B cell (primary cell): Measurements from ENCODE around the gene PAX3. TPM values are rescaled to one million over a fixed set of nuclear protein-coding genes. Genes with fewer than 3 reads are reported as not detected.

Experiments used
- ATAC-seq: fragments of 200-7000 bp; cut with Tn5 transposase; one replicate; pipeline ENCODE4 v1.10.0; 2021; ENCODE audit warnings: low read depth, mild to moderate bottlenecking, moderate number of reproducible peaks, moderate library complexity
- CTCF ChIA-PET: fragments of 350-600 bp; sonication (Branson Sonifier 250); formaldehyde crosslinking; loops from one replicate; lab custom pipeline; 2021; ENCODE audit warnings: antibody characterized with exemption, inconsistent platforms; lab: Charles Lee
- POLR2A ChIA-PET: fragments of 350-600 bp; sonication (Branson Sonifier 250); formaldehyde crosslinking; loops from one replicate; lab custom pipeline; 2021; ENCODE audit warnings: antibody characterized with exemption; lab: Charles Lee
- DNase-seq: peaks from one replicate; pipeline ENCODE4 v3.0.0; 2013
- H2AFZ ChIP-seq: 2 replicates; pipeline ENCODE4 v1.6.1; 2012; ENCODE audit warnings: mild to moderate bottlenecking, low read depth, low read length; ENCODE audit not compliant: insufficient read depth, poor library complexity, severe bottlenecking
- H3K27ac ChIP-seq, 2 donors: 1 replicate in 1 of 2; 2 replicates in 1 of 2; pipeline ENCODE4 v1.5.1; 2012 to 2013; ENCODE audit warnings: low read length in 2 of 2, mild to moderate bottlenecking in 2 of 2, moderate library complexity in 1 of 2
- H3K27me3 ChIP-seq, 4 experiments: fragments of 200-600 bp in 1 of 4; sonication (generic) in 1 of 4; replicated peaks in 1 of 4; 1 replicate in 2 of 4; 2 replicates in 2 of 4; pipeline versions ENCODE4 v1.6.1 to v1.7.0; 2013 to 2016; ENCODE audit warnings: low read length in 3 of 4, mild to moderate bottlenecking in 2 of 4, mixed read lengths in 1 of 4, moderate library complexity in 1 of 4; ENCODE audit not compliant: insufficient read depth in 4 of 4, control insufficient read depth in 3 of 4; ENCODE audit errors: control extremely low read depth in 1 of 4
- H3K36me3 ChIP-seq, 2 experiments: replicated peaks in 1 of 2; 1 replicate in 1 of 2; 2 replicates in 1 of 2; pipeline versions ENCODE4 v1.6.1 to v1.7.1; 2013; ENCODE audit warnings: low read length in 1 of 2; ENCODE audit not compliant: insufficient read depth in 2 of 2, control insufficient read depth in 1 of 2; ENCODE audit errors: control extremely low read depth in 1 of 2, extremely low read depth in 1 of 2
- H3K4me1 ChIP-seq, 2 donors: fragments of 200-600 bp in 1 of 2; sonication (generic) in 1 of 2; 1 replicate in 1 of 2; 2 replicates in 1 of 2; pipeline versions ENCODE4 v1.5.1 to v1.6.1; 2013 to 2017; ENCODE audit warnings: low read length in 2 of 2; ENCODE audit not compliant: control insufficient read depth in 2 of 2, insufficient read depth in 2 of 2
- H3K4me2 ChIP-seq: replicated peaks from 2 replicates; pipeline ENCODE3; 2012; ENCODE audit warnings: mild to moderate bottlenecking, low read depth, low read length; ENCODE audit not compliant: poor library complexity, severe bottlenecking
- H3K4me3 ChIP-seq, 5 experiments: fragments of 200-600 bp in 1 of 5; sonication (generic) in 1 of 5; 1 replicate in 3 of 5; 2 replicates in 2 of 5; pipeline versions ENCODE4 v1.5.1 to v1.7.0; 2011 to 2016; ENCODE audit warnings: low read length in 4 of 5, mild to moderate bottlenecking in 4 of 5, low read depth in 2 of 5, control low read depth in 1 of 5, moderate library complexity in 1 of 5; ENCODE audit not compliant: insufficient read depth in 1 of 5; ENCODE audit errors: control extremely low read depth in 1 of 5, extremely low read depth in 1 of 5
- H3K79me2 ChIP-seq: fragments of 200-600 bp; sonication (generic); one replicate; pipeline ENCODE4 v1.6.0; 2016; ENCODE audit warnings: low read length; ENCODE audit not compliant: control insufficient read depth, insufficient read depth
- H3K9ac ChIP-seq: fragments of 200-600 bp; sonication (generic); 2 replicates; pipeline ENCODE4 v1.6.1; 2017; ENCODE audit warnings: mild to moderate bottlenecking, low read length, moderate library complexity
- H3K9me3 ChIP-seq, 3 donors: one replicate each; pipeline versions ENCODE4 v1.6.1 to v1.7.1; 2013; ENCODE audit warnings: low read length in 2 of 3; ENCODE audit not compliant: control insufficient read depth in 2 of 3, insufficient read depth in 1 of 3; ENCODE audit errors: control extremely low read depth in 1 of 3
- H4K20me1 ChIP-seq: 2 replicates; pipeline ENCODE4 v1.6.0; 2012; ENCODE audit warnings: mild to moderate bottlenecking, low read length; ENCODE audit not compliant: insufficient read depth, control insufficient read depth, poor library complexity, severe bottlenecking
- H3K27ac Mint-ChIP-seq: one replicate; pipeline ENCODE4 v1.8.0; 2021; ENCODE audit warnings: mixed read lengths
- H3K27me3 Mint-ChIP-seq: one replicate; pipeline ENCODE4 v1.8.0; 2021; ENCODE audit warnings: mixed read lengths
- H3K4me1 Mint-ChIP-seq: one replicate; pipeline ENCODE4 v1.8.0; 2021; ENCODE audit warnings: mixed read lengths
- H3K4me3 Mint-ChIP-seq: one replicate; pipeline ENCODE4 v1.8.0; 2021; ENCODE audit warnings: mixed read lengths
- H3K9me3 Mint-ChIP-seq: one replicate; pipeline ENCODE4 v1.8.0; 2022; ENCODE audit warnings: mixed read lengths; ENCODE audit not compliant: insufficient read depth
- CTCF ChIP-seq: fragments of 200-600 bp; IDR thresholded peaks from one replicate; pipeline ENCODE4 v1.8.0; 2022; ENCODE audit warnings: antibody characterized with exemption, mild to moderate bottlenecking
- EZH2 ChIP-seq: IDR thresholded peaks from 2 replicates; pipeline ENCODE4 v1.6.1; 2012; ENCODE audit warnings: borderline replicate concordance, low read depth, mild to moderate bottlenecking, moderate library complexity, low read length; ENCODE audit not compliant: insufficient read depth, poor library complexity, severe bottlenecking
- WGBS: methylation state at CpG from one replicate; pipeline ENCODE4 v1.1.5; 2013; ENCODE audit warnings: missing lambda C conversion rate; ENCODE audit not compliant: insufficient coverage; 5-methylcytosine and 5-hydroxymethylcytosine counted together
- intact Hi-C: fragments of 100-400 bp; cut with micrococcal nuclease; formaldehyde crosslinking; loops from one replicate; pipeline ENCODE4 v1.10.0; 2022
- polyA plus RNA-seq: library from polyadenylated mRNA; depleted of rRNA; stranded (reverse); fragments of >200 nt; gene quantifications from 2 replicates; pipeline ENCODE4 v1.2.3, GENCODE V29; 2012
- total RNA-seq, 2 donors: library from RNA; stranded (reverse); fragments of 120-200 nt in 1 of 2; gene quantifications; 1 replicate in 1 of 2; 2 replicates in 1 of 2; pipeline versions ENCODE4 v1.2.3 to v1.2.4, GENCODE V29; 2013 to 2022

PAX3 gene
- total and polyA plus RNA-seq, 2 donors (not counting 1 experiment from before 2014, with no cell fraction given) = not detected

GRCh38 chr2:222248818-222249217 is 50.0 kb downstream of the PAX3 start:
- Histone ChIP-seq H3K4me1 (no peaks in the 10 kb centered on the region), H3K27me3 (no peaks in the 10 kb centered on the region), H3K36me3 (no peaks in the 10 kb centered on the region), H3K79me2 (no peaks in the 10 kb centered on the region), H3K4me3 (no peak overlapping the region), H3K4me2 (no peak overlapping the region), H4K20me1 (no peaks in the 10 kb centered on the region), H2AFZ (no peak overlapping the region), H3K9me3 (no peaks in the 10 kb centered on the region), H3K27ac (no peak overlapping the region), H3K9ac (no peak overlapping the region)
- ATAC-seq = no peak
- no peak for DNase-seq
- ChIA-PET POLR2A (no interaction called here), CTCF (no interaction called here)
- no peak overlapping the region for H3K27ac Mint-ChIP-seq
- intact Hi-C loops = no loop called here
- peaks cover 9% of the 10 kb centered on the region for H3K27me3 Mint-ChIP-seq
- TF ChIP-seq CTCF (no peak), EZH2 (no peak)
- WGBS = no CpG with 5 or more reads among the region's 1 CpG
- H3K4me1 Mint-ChIP-seq = no peaks in the 10 kb centered on the region
- H3K9me3 Mint-ChIP-seq = no peaks in the 10 kb centered on the region
- H3K4me3 Mint-ChIP-seq = no peak overlapping the region

- intact Hi-C loops = no loop called here
- H3K79me2 ChIP-seq = no peaks in the 10 kb centered on the region
- DNase-seq (no peak), ATAC-seq (no peak)
- H3K27me3 Mint-ChIP-seq = peaks cover 11% of the 10 kb centered on the region
- no peak overlapping the region for H3K27ac Mint-ChIP-seq
- H3K4me3 ChIP-seq = no peak overlapping the region
- WGBS = 73% methylated on average over 2 of the region's 2 CpGs
- no peak for TF ChIP-seq CTCF
- no peak for TF ChIP-seq EZH2
- no peak overlapping the region for H2AFZ ChIP-seq
- no peaks in the 10 kb centered on the region for H3K4me1 ChIP-seq
- no peaks in the 10 kb centered on the region for H3K36me3 ChIP-seq
- no peaks in the 10 kb centered on the region for H3K27me3 ChIP-seq
- H3K9me3 Mint-ChIP-seq = no peaks in the 10 kb centered on the region
- no peaks in the 10 kb centered on the region for H3K4me1 Mint-ChIP-seq
- ChIA-PET POLR2A (no interaction called here), CTCF (no interaction called here)
- H3K4me3 Mint-ChIP-seq = no peak overlapping the region
- no peak overlapping the region for H3K27ac ChIP-seq
- no peaks in the 10 kb centered on the region for H4K20me1 ChIP-seq
- no peak overlapping the region for H3K4me2 ChIP-seq
- no peaks in the 10 kb centered on the region for H3K9me3 ChIP-seq
- no peak overlapping the region for H3K9ac ChIP-seq
Measured at GRCh38 chr2:222248256-222248655, 50.5 kb downstream of the PAX3 start.
